Measurements from ENCODE around the gene RIN2.

Gene RIN2

DNA sequence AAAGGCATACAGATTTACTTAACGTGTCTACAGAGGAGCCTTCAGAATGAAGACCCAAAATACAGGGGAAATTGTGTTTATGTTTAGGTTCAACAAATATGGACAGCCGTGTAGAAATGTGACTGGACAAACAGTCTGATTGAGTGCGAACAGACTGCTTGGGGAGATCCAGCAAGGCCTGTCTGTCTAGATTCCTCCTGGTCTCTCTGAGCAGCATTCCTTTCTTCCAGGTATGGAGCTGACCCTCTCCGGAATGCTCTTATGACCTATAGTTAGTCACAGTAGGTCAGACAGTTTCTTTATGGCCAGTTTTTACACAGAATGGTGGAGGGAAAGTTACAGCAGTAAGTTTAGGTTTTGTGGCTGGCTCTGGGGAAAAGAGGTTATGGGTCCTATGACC is 9.0 kb downstream of the RIN2 start:
- DNase-seq, result no peak

DNA sequence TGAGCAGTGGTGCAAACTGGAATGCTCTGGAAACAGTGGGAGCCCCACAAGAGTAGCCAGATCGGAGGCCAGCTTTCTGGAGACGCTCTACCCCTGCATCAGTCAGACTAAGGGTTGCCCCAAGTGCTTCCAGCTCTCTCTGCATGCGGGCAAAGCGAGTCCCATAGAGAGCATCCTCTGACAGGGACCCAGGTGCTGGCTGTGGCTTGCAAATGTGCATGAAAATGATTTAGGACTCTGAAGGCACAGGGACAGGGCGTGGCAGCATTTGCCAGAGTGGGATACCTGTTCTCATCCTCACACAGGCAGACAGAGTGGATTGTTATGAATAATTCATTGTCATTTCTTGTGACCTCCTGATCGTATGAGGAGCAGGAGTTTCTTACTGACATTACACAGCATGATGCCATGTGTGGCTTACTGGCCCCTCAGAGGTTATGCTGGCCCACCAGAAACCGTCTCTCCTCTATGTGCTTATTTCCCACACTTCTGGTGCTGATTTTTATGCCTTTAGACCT is 10.3 kb downstream of the RIN2 start:
- DNase-seq, result no peak

DNA sequence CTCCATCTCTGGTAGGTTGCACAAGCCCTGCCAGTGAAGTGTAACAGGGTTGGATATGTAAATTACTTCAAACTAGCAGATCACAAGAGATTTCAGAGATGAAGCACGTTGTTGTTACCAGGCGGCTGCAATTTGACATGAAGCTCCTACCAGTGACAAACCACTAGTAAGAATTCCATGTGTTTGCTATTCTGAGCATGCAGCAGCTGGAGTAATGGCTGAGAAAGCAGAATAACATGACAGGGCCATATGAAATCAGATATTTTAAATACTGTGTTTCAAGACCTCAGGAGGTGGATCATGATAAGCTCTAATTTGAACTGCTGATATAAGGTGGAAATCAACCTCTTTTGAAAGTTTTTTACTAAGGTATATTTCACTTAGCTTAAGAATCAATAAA is 11.4 kb downstream of the RIN2 start:
- no peak for DNase-seq

DNA sequence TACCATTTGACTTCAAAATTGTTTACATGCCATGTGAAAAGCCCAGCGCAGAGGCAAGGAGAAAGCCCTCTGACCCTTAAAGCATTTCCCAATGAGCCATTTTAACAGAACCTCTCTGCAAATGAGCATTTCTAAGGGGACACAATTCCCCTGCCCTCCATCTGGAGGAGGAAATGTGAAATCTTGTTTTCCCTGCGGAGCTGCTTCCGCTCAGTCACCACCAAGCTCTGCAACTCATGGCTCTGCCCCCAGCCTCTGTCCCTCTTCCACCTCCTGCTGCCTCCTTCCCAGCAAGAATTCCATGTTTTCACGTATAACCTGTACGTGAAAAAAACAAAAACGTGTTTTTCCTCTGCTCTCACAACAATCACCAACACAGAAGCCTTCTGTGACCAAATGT is 12.3 kb downstream of the RIN2 start:
- DNase-seq, result no peak

DNA sequence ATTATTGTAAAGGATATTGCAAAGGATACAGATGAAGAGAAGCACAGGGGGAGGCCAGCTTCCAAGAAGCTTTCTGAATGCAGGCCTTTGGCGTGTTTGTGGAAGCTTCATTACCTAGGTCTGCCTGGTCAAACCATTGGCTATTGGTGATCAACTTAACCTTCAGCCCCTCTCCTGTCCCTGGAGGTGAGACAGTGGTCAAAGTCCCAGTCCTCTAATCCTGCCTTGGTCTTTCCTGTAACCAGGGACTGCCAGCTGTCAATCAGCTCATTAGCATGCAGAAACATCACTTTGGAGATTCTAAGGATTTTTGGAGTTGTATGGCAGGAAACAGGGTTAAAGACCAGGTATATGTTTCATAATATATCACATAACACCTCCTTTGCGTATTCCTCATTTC is 13.0 kb downstream of the RIN2 start:
- DNase-seq, result no peak

DNA sequence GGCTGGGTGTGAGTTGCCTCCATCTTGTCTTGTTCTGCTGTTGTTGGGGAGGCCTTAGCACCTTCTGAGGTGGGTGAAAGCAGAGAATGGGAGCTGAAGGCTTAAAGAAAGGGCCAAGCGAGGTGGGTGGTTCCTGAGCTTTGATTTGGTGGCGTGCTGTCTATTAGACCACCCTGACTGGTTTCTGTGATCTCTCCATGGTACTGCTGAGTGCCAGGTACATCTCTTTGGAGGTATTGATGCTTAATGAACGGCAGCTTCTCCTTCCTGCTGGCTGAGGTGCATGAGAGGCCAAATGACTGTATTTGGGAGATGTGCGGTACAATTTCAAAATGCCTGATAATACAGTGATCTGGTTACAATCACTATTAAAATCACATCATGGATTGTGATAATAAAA is 15.4 kb downstream of the RIN2 start:
- no peak for DNase-seq

DNA sequence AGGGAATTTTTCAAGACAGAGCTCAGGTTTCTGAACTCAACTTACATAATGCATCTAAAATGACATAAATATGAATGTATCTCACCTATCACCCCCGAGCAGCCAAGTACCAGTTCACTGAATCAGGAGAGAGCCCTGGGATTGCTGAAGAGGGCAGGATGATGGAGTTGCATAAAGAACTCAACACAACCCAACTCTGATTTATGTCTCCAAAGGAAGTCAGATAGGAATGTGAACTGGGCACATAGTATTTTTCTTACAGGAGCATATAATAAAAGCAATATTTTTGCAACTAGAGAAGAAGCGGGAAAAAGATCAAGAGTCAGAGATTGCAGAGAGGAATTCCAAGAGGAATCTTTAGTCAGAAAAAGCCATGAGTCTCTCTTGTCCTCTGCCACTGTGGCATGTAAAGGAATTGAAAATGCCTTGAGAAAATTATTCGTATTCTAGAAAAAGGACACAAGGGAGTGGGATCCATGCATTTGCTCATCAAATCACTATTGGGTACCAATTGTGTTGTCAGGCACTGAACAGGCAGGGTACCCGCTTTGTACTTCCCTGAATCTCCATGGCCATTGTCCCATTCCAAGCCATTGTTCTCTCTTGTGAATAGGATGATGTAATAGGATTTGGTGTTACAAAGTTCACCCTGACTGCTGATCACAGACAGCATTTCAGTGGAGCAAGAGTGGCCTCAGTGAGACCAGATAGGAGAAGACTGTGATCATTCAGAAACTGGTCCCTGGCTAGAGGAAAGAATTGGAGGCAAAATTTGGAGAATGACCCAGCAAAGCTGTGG is 16.3 kb downstream of the RIN2 start:
- no peak for DNase-seq

DNA sequence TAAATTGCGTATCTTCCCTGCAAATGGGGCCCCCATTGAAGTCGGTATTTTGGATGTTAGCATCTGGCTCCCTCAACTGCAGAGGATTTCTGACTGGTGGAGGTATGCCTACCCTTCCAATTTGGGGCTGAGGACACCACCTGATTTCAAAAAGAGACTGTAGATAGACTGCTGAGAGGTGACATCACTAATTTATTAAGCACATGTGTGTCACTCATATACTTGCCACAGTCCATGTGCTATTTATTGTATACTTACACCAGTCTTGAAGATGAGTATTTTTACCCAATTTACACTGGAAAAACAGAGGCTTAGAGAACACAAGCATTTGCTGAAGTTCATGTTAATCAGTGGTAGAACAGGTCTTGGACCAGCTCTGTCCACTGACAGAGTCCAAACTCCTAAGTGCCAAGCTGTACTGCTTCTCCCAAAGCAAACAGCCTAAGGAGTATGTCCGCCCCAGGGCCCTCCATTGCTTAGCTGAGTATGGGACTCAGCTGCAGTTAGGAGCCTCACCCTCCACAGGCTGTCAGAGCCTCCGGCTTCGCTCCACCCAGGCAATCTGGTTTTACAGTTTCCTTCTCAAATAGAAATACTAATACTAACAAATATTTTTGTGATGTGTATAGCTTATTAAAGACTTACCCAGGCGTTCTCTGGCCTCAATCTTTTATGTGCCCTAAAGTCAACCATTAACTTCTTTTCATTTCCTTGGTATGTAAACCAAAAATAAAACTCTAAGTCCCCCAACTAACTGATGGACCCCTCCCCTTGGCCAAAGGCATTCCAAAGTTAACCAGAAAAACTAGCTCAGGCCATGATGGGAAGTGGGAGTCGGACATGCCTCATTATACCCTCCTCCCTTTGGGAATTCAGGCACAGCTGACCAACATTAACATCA is 17.5 kb downstream of the RIN2 start:
- no peak for DNase-seq

DNA sequence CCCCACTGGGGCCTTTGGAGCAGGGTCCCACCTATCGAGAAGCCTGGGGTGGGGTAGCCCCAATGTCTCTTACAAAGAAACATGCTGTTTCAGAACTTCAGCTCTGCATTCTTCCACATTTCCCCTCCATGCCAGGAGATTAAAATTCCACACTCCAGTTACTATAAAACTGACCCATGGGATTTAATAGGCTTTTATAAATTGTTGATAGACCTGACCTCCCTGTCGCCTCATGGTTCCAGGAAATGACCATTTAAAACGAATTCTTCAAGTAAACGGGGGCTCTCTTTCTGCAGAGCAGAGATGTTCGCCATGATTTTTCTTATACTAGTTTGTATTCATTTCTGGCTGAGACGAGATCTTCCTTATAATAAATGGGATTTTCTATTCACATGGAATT is 19.3 kb downstream of the RIN2 start:
- DNase-seq, result no peak

DNA sequence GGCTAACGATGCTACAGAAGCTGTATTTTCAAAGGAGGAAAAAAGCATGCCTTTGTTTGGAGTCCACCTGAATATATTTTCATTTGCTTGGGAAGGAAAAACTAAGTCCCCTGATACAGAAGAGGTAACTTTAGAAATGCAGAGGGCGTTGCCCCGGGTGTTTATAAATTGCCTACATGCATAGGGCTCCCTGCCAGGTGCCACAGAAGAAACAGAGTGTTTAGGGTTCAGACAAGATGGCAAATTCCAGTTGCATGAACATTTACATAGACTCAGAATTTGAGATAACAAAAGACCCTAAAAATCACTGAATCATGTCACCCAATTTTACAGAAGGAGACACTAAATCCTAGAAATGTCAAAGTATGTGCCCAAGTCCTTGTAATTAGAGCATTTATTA is 19.9 kb downstream of the RIN2 start:
- no peak for DNase-seq

DNA sequence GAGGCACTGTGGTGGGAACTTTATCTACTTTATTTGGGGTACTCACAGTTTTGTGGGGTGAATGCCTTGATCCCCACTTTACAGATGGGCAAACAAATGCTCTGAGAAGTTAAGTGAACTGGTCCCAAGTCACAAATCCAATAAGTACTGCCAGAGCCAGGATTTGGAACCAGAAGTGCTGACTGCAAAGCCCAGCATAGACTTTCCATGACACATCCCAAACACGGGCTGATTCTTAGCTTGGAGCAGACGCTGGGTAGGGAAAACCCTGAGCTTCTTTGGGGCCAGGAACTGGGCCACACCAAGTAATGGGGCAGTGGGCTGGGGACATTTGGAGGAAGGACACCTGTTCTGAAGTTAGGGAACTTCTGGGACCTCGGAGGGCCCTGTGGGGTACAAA is 20.3 kb downstream of the RIN2 start:
- no peak for DNase-seq

DNA sequence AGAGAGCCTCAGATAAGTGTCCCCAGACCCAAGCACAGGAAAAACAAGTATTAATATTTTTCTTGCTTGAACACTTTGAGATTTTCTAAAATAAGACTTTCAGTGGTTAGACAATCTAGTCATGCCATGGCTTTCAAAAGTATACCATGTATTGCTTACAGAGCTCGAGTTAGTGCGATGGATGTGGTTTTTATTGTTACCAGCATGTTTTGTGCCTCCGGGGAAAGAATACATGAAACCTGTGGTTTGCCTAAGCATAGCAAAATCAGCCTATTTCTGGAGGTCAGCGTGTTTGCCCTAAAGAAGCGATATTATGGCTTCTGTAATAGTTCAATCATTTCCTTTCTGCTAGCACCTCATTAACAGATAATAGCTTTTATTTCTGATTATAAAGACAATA is 21.6 kb downstream of the RIN2 start:
- DNase-seq, result no peak

DNA sequence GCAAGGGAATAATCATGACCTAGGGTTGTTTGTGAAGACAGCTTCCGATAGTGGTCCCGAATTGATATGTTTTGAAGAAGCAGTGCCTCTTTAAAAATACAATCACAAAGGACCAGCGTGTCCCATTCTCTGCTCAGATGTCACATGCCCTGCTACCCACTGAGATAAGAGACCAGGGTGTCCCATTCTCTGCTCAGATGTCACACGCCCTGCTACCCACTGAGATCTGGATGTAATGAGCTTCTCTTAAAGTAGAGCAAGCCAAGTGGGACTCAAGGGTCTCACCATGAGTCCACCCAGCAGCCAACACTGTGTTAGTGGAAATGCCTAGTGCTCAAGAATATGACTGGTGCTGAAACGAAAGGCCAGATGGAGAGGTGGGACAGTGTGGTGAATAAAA is 22.2 kb downstream of the RIN2 start:
- no peak for DNase-seq

DNA sequence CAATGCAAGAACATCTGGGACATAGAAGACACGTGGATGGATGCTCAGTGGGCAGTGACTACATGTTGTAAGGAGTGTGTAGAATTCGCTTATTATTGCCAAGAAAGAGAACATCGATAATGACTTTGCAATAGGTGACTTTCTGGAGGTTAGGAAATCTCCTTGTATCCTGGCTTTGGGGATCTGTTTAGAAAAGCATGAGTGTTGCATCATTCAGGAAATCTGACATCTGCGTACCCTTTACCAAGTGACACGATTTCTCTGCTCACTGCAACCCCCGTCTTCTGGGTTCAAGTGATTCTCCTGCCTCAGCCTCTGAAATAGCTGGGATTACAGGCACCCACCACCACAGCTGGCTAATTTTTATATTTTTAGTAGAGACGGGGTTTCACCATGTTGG is 23.2 kb downstream of the RIN2 start:
- no peak for DNase-seq

DNA sequence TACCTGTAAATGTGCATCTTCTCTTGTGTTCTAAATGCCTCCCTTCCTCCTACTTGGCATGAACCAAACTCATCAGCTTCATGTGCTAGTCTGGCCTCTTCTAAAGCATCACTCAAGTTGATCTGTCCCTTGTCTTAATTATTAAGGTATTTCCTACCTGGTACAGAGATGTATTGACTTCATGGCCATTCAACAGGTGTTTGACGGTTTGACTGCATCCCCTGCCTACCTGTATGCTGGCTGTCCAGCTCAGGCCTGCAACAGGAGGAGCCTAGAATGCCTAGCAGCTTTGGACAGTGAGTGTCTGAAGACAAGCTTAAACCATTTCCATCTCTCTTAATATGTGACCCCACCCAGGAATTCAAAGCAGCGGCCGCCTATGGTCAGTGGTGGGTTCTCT is 24.6 kb downstream of the RIN2 start:
- no peak for DNase-seq

DNA sequence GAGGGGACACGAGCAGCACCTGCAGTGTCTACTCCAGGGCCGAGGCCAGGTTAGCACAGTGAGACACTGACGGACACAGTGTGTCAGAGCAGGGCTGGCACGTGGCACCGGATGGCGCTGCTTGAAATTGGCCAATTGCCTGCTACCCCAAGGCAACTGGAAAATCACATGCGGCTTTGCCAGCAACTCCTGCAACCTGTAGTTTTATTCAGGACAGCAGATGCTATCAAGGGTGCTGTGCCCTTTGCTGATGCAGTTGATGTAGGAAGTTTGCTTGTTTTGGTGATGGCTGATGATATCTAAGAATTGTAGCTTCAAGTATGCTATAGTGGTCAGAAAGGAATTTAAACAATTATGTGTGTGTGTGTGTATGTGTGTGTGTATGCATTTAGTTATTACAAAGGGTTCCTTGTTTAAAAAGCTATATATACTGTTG is 25.9 kb downstream of the RIN2 start:
- DNase-seq, result no peak

DNA sequence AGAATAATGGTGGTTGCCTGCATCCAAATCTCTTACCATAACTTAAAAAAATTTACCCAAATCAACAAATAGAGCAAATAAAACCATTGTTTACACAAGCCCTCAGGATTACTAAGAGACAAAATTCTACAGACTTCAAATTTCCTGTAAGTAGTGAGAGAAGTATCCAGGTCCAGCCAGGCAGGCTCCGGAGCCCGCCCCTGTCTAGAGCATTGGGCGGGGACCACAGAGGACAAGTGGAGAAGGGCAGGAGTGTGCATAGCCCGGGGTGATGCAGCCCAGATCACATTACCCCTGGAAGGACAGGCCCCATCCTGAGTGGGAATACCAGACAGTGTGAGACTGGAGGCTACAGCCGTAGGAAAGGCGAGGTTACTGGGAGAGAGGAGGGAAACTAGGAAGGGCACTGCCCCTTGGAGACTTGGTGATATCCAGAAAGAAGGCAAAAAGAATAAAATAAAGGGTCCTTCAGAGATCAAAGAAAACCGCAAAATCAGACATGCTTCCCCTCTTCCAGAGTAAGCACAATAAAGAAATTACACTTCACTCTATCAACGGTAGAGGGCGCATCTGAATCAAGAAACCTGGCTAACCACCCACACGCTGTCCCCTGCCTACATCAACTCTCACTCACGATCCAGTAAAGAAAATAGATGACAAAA is 26.6 kb downstream of the RIN2 start:
- no peak for DNase-seq

DNA sequence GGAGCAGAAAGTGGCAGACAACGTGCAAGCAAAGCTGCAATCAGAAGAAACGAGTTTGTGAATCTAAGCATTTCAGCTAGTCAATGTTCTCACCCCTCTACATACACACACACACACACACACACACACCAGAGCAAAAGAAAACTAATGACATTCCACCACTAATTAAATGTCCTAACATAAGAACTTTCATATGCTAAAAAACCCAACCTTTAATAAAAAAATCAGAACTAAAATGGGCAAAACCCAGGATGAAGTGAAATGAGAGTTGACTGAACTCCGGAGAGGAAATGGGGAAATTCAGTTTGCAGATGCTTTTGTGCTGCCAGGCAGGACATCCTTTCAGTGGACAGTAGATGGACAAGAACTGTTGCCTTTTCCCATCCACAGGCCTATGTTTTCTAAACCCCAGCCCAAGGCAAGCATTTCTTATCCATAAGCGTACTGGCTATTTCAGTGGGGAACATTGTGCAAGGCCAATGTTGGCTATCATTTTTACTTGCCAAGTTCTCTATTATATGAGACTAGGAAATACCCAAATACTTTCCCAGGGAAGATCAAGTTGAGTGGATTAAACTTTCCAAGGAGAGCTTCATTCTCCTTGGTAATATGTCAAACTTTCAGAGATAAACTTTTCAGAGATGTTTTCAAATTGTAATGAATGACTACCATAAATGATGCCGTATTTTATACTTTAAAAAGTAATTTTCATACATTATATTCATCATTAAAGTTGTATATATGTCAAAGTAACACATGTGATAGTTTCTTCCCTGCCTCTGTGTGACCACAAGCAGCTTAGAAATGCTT is 27.3 kb downstream of the RIN2 start:
- DNase-seq, result no peak

DNA sequence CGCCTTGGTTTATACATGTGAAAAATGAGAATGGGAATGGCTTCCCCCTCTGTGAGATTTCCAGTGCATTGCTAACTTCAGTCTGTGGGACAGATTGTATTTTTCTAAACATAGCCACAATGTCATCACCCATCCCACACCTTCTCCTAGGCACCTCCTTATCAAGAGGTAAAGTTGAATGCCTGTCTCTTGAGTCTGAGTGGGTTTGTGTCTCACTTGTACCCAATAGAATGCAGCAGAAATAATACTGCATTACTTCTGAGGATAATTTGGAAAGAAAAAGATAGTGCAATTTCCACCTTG is 27.9 kb downstream of the RIN2 start:
- DNase-seq, result no peak

DNA sequence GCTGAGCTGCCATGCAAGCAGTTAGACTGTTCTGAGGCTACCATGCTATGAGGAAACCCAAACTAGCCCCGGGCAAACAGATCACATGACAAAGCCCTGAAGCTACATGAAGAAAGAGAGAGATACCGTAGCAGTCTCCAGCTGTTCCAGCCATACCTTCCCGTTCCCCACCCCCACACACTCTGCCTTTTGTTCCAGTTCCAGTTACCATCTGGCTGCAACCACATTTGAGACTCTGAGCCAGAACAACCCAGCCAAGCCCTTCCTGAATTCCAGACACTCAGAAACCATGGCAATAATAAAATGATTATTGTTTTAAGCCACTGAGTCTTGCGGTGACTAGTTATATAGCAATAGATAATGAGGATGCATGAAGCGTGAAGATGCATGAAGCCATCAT is 28.3 kb downstream of the RIN2 start:
- no peak for DNase-seq

DNA sequence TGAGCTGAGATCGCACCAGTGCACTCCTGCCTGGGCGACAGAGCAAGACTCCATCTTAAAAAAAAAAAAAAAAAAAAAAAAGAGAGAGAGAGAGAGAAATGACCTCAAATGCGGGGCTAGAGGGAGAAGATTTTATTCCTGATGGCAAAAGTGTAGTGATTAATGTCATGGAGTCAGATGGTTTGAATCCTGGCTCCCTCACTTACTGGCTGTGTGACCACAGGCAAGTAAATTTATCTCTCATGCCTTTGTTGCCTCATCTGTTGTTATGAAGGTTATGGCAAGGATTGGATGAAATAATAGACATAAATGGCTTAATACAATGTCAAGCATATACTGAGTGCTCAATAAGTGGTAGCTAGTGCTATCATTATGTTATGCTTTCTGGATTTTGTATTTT is 29.3 kb downstream of the RIN2 start:
- DNase-seq, result no peak

DNA sequence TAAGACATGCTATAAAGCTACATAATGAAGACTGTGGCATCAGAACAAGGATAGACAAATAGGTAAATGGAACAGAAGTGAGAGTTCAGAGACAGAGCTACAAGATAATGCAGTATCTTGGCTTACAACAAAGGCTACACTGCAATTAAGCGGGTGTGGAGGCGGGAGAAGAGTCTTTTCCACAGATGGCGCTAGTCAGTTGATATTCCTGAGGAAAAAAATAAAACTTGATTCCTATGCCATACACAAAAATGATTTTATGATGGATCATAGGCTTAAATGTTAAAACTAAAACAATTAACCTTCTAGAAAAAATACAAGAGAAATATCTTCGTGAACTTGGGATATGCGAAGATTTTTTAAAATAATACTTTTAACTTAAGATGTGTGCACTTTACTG is 31.0 kb downstream of the RIN2 start:
- no peak for DNase-seq

DNA sequence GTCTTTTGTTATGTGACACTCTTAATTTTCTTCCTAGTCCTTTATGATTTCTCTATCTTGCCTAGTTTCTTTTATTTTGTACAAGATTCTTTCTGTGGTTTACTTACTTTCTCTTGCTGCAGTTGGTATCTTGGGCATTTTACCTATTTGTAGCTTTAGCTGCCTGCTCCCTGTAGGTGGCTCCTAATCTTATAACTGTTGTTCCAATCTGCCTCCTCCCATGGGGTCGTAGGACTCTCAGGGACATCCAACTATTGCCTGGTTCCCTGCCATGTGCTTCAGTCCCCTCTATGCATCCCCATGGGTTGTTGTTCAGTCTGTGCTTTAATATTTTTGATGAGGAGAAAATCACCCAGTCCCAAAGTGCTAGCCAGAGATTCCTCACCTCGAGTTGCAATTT is 31.4 kb downstream of the RIN2 start:
- DNase-seq, result no peak

Data from effector CD8-positive, alpha-beta T cell (primary cell).